Epidermal melanocyte (primary cell): Measurements from ENCODE around the gene CHAT.
A peak's percentile ranks its signal among the peaks of the same experiment; 100 is the strongest.

Source experiments
- DNase-seq: peaks from one replicate; pipeline ENCODE4 v3.0.0; 2011; ENCODE audit warnings: low spot score; ENCODE audit not compliant: insufficient read length

The CHAT gene

GRCh38 chr10:49611816-49612512, 1.9 kb upstream of the CHAT start:
- no peak for DNase-seq

- peak; percentile 4 for DNase-seq
Observed at GRCh38 chr10:49612513-49613164, 1.2 kb upstream of the CHAT start.

- DNase-seq, result no peak
Observed at GRCh38 chr10:49613165-49613881, 514 bp upstream of the CHAT start.

- DNase-seq, result no peak
Observed at GRCh38 chr10:49614242-49615198, 683 bp downstream of the CHAT start.

GRCh38 chr10:49615213-49615612, 1.4 kb downstream of the CHAT start:
- no peak for DNase-seq

- DNase-seq, result no peak
Observed at GRCh38 chr10:49615721-49616120, 1.9 kb downstream of the CHAT start.

GRCh38 chr10:49616421-49617101, 2.7 kb downstream of the CHAT start:
- no peak for DNase-seq

GRCh38 chr10:49617121-49618020, 3.5 kb downstream of the CHAT start:
- DNase-seq, result no peak

GRCh38 chr10:49618821-49619220, 5.0 kb downstream of the CHAT start:
- DNase-seq, result no peak

- DNase-seq, result no peak
Observed at GRCh38 chr10:49619613-49620012, 5.8 kb downstream of the CHAT start.

GRCh38 chr10:49620286-49620810, 6.5 kb downstream of the CHAT start:
- DNase-seq, result no peak

GRCh38 chr10:49620841-49621378, 7.1 kb downstream of the CHAT start:
- no peak for DNase-seq

GRCh38 chr10:49621561-49621960, 7.7 kb downstream of the CHAT start:
- no peak for DNase-seq

- DNase-seq, result no peak
Observed at GRCh38 chr10:49622426-49623425, 8.9 kb downstream of the CHAT start.

- no peak for DNase-seq
Observed at GRCh38 chr10:49624629-49625028, 10.8 kb downstream of the CHAT start.

GRCh38 chr10:49625411-49625810, 11.6 kb downstream of the CHAT start:
- no peak for DNase-seq

- DNase-seq, result no peak
Observed at GRCh38 chr10:49627038-49627437, 13.2 kb downstream of the CHAT start.

- DNase-seq, result no peak
Observed at GRCh38 chr10:49627644-49628247, 13.9 kb downstream of the CHAT start.
